ENCODE data around the gene C3orf49. TPM values are rescaled to one million over a fixed set of nuclear protein-coding genes. Genes with fewer than 3 reads are reported as not detected.

C3orf49 gene
- total RNA-seq, 4 donors from 2014 or later = not detected

- H3K36me3 ChIP-seq = no peaks in the 10 kb centered on the region
- no peak overlapping the region for H3K4me3 ChIP-seq
- peaks cover 25 to 27% of the 10 kb centered on the region in 2 donors for H3K4me1 ChIP-seq
- no peak for ATAC-seq
- H3K27ac ChIP-seq = no peak overlapping the region
- in situ Hi-C loops (cut with MboI; ENCODE audit: low sequenced_read_pairs in 4 of 4) = loop anchor here in 1 of 4 donors (5.0 kb wide), 1 partner anchor 40 kb away; no protein-coding TSS in a partner anchor
- TF ChIP-seq POLR2A (IDR thresholded peaks at IDR 0.05) = no peak
- TF ChIP-seq, protein P1, sequence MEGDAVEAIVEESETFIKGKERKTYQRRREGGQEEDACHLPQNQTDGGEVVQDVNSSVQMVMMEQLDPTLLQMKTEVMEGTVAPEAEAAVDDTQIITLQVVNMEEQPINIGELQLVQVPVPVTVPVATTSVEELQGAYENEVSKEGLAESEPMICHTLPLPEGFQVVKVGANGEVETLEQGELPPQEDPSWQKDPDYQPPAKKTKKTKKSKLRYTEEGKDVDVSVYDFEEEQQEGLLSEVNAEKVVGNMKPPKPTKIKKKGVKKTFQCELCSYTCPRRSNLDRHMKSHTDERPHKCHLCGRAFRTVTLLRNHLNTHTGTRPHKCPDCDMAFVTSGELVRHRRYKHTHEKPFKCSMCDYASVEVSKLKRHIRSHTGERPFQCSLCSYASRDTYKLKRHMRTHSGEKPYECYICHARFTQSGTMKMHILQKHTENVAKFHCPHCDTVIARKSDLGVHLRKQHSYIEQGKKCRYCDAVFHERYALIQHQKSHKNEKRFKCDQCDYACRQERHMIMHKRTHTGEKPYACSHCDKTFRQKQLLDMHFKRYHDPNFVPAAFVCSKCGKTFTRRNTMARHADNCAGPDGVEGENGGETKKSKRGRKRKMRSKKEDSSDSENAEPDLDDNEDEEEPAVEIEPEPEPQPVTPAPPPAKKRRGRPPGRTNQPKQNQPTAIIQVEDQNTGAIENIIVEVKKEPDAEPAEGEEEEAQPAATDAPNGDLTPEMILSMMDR (IDR thresholded peaks at IDR 0.05 in 4 of 5, conservative IDR thresholded peaks at IDR 0.05 in 1 of 5) = no peak
- intact Hi-C loops (cut with DNase I; ENCODE audit: low total_unique reads) = loop anchor here (10.0 kb wide), 1 partner anchor 128 kb away; no protein-coding TSS in a partner anchor
- no peaks in the 10 kb centered on the region for H3K9me3 ChIP-seq
- H3K27me3 ChIP-seq = no peaks in the 10 kb centered on the region
- no peak for DNase-seq
Measured at GRCh38 chr3:63867225-63867624, 48.1 kb downstream of the C3orf49 start.

DNA sequence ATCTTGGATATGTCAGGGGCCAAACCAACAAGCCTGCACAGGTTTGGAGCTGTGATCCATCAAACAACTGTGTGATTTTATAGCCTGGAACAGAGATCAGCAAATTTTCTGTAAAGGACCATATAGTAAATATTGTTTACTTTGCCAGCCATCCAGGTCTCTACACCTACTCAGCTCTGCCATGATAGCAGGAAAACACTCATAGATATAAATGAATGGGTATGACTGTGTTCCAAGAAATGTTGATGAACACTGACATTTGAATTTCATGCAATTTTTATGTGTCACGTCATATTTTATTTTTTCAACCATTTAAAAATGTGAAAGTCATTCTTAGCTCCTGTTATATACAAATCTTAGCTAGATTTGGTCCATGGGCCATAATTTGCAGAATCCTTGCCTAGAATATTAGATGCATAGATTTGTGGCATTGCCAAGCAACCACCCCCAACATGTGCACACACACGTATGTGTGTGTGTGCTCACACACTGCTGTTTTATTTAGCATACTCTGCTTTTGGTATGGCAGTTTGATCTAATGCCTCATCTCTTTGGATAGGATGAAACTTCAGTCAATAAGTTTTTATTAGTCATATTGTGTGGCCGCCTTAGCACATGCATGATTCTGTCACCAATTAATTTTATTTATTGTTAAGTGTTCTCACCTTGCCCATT, 51.0 kb downstream of the C3orf49 start:
- Histone ChIP-seq H3K4me3 (no peak overlapping the region), H3K27me3 (no peaks in the 10 kb centered on the region), H3K36me3 (no peaks in the 10 kb centered on the region), H3K27ac (no peak overlapping the region), H3K9me3 (no peaks in the 10 kb centered on the region), H3K4me1 (peaks cover 15 to 28% of the 10 kb centered on the region in 2 donors)
- in situ Hi-C loops (cut with MboI; ENCODE audit: low sequenced_read_pairs in 4 of 4) = loop anchor here in 1 of 4 donors (5.0 kb wide), 1 partner anchor 37 kb away; no protein-coding TSS in a partner anchor
- intact Hi-C loops (cut with DNase I; ENCODE audit: low total_unique reads) = loop anchor here (10.0 kb wide), 1 partner anchor 125 kb away; no protein-coding TSS in a partner anchor
- ATAC-seq (no peak), DNase-seq (no peak)
- no peak for TF ChIP-seq POLR2A (IDR thresholded peaks at IDR 0.05)
- TF ChIP-seq, protein P1 (IDR thresholded peaks at IDR 0.05 in 4 of 5, conservative IDR thresholded peaks at IDR 0.05 in 1 of 5) = no peak

DNA sequence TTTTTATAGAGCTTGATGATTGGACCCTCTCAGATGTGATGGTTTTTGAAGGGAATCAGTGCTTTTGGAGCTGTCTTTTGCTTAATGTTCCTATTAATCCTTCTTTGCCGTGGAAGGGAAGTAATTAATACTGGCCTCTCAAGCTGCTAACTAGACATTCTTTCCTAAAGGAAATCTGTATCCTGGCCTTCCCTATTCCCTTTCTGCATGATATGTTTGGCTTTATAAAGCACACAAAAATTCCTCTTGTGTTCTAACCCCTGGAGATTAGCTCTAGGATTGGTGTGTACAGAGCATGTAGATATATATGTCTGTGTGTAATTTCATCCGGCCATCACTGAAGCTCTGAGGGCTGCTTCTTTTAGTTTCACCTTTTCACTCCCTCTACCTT, 51.5 kb downstream of the C3orf49 start:
- Histone ChIP-seq H3K9me3 (no peaks in the 10 kb centered on the region), H3K36me3 (no peaks in the 10 kb centered on the region), H3K27me3 (no peaks in the 10 kb centered on the region), H3K4me3 (no peak overlapping the region), H3K4me1 (peaks cover 19 to 33% of the 10 kb centered on the region in 2 donors), H3K27ac (no peak overlapping the region)
- in situ Hi-C loops (cut with MboI; ENCODE audit: low sequenced_read_pairs in 4 of 4) = no loop called here
- intact Hi-C loops (cut with DNase I; ENCODE audit: low total_unique reads) = no loop called here
- ATAC-seq = peak in 1 of 2 donors; percentile 27
- DNase-seq = no peak
- no peak for TF ChIP-seq POLR2A (IDR thresholded peaks at IDR 0.05)
- TF ChIP-seq, protein P1 (IDR thresholded peaks at IDR 0.05 in 4 of 5, conservative IDR thresholded peaks at IDR 0.05 in 1 of 5) = no peak

GRCh38 chr3:63872135-63872924, 53.2 kb downstream of the C3orf49 start:
- in situ Hi-C loops (cut with MboI; ENCODE audit: low sequenced_read_pairs in 4 of 4) = no loop called here
- TF ChIP-seq, protein P1 (IDR thresholded peaks at IDR 0.05 in 4 of 5, conservative IDR thresholded peaks at IDR 0.05 in 1 of 5) = no peak
- TF ChIP-seq POLR2A (IDR thresholded peaks at IDR 0.05) = no peak
- intact Hi-C loops (cut with DNase I; ENCODE audit: low total_unique reads) = no loop called here

More at GRCh38 chr3:63872135-63872924, 53.2 kb downstream of the C3orf49 start:
- Histone ChIP-seq H3K27ac (no peak overlapping the region), H3K27me3 (no peaks in the 10 kb centered on the region), H3K4me1 (peaks cover 27 to 50% of the 10 kb centered on the region in 2 donors), H3K9me3 (no peaks in the 10 kb centered on the region), H3K36me3 (no peaks in the 10 kb centered on the region), H3K4me3 (no peak overlapping the region)
- DNase-seq (no peak), ATAC-seq (peak in 1 of 2 donors; percentile 18)

Measured in gastrocnemius medialis (tissue), 4 donors.